Measurements from ENCODE around the gene SCP2.
"Not testable (repeated sequence)": the region's sequence is repeated elsewhere in the genome, so short reads cannot be mapped to it uniquely, and the experiment has no call there.

Gene SCP2

GRCh38 chr1:52976183-52977035, 49.3 kb downstream of the SCP2 start:
- no peak for DNase-seq

- no peak for DNase-seq
These were observed 51.0 kb downstream of the SCP2 start for GRCh38 chr1:52978045-52978444.

GRCh38 chr1:52992733-52993132, 65.7 kb downstream of the SCP2 start:
- DNase-seq, result not testable (repeated sequence)

GRCh38 chr1:52994656-52995055, 67.6 kb downstream of the SCP2 start:
- no peak for DNase-seq

GRCh38 chr1:52996653-52997052, 69.6 kb downstream of the SCP2 start:
- DNase-seq, result no peak

GRCh38 chr1:53001128-53001527, 74.1 kb downstream of the SCP2 start:
- DNase-seq, result peak; percentile 39

GRCh38 chr1:53006612-53007011, 79.5 kb downstream of the SCP2 start:
- DNase-seq, result not testable (repeated sequence)

GRCh38 chr1:53010247-53010646, 83.2 kb downstream of the SCP2 start:
- not testable (repeated sequence) for DNase-seq

- DNase-seq, result no peak
These were observed 84.1 kb downstream of the SCP2 start for GRCh38 chr1:53011175-53011574.

GRCh38 chr1:53014791-53015507, 87.9 kb downstream of the SCP2 start:
- DNase-seq, result peak; percentile 84

- DNase-seq, result no peak
These were observed 88.4 kb downstream of the SCP2 start for GRCh38 chr1:53015508-53015860.

- no peak for DNase-seq
These were observed 89.6 kb downstream of the SCP2 start for GRCh38 chr1:53016705-53017104.

GRCh38 chr1:53020588-53020987, 93.5 kb downstream of the SCP2 start:
- no peak for DNase-seq

GRCh38 chr1:53022179-53022578, 95.1 kb downstream of the SCP2 start:
- no peak for DNase-seq

GRCh38 chr1:53023546-53023945, 96.5 kb downstream of the SCP2 start:
- no peak for DNase-seq

- DNase-seq, result no peak
These were observed 97.0 kb downstream of the SCP2 start for GRCh38 chr1:53024117-53024516.

GRCh38 chr1:53025034-53025768, 98.1 kb downstream of the SCP2 start:
- DNase-seq, result peak; percentile 81

GRCh38 chr1:53025769-53026112, 98.7 kb downstream of the SCP2 start:
- peak; percentile 17 for DNase-seq

- DNase-seq, result no peak
These were observed 99.2 kb downstream of the SCP2 start for GRCh38 chr1:53026254-53026653.

- no peak for DNase-seq
These were observed 104.7 kb downstream of the SCP2 start for GRCh38 chr1:53031732-53032131.

- DNase-seq, result no peak
These were observed 110.1 kb downstream of the SCP2 start for GRCh38 chr1:53037159-53037558.

- DNase-seq, result no peak
These were observed 111.5 kb downstream of the SCP2 start for GRCh38 chr1:53038566-53038965.

- DNase-seq, result no peak
These were observed 116.2 kb downstream of the SCP2 start for GRCh38 chr1:53043271-53043670.

GRCh38 chr1:53044926-53045325, 117.8 kb downstream of the SCP2 start:
- DNase-seq, result no peak

All from suppressor macrophage treated with lipopolysaccharide for 4 hours (primary cell).